Natural killer cell (primary cell): ENCODE data around the gene SPOCK2. TPM values are rescaled to one million over a fixed set of nuclear protein-coding genes. Genes with fewer than 3 reads are reported as not detected.

Experiments
- ATAC-seq, 3 donors: fragments of 150-1000 bp in 2 of 3; fragments of 200-7000 bp in 1 of 3; cut with Tn5 transposase; 1 replicate in 1 of 3; 2 replicates in 2 of 3; pipeline ENCODE4 v1.10.0; 2021; ENCODE audit warnings: mild to moderate bottlenecking in 2 of 3, moderate library complexity in 2 of 3
- DNase-seq, 2 donors: peaks; one replicate each; pipeline versions ENCODE4 v3.0.0 to v3.0.0-alpha.2; 2013 to 2021; ENCODE audit warnings: mixed read lengths in 1 of 2
- H3K27ac ChIP-seq: one replicate; pipeline ENCODE4 v1.5.1; 2013; ENCODE audit warnings: mild to moderate bottlenecking, low read length
- H3K27me3 ChIP-seq: one replicate; pipeline ENCODE4 v1.6.1; 2013; ENCODE audit warnings: low read length; ENCODE audit not compliant: control insufficient read depth, insufficient read depth
- H3K36me3 ChIP-seq: one replicate; pipeline ENCODE4 v1.6.1; 2013; ENCODE audit warnings: low read length; ENCODE audit not compliant: control insufficient read depth, insufficient read depth
- H3K4me1 ChIP-seq: one replicate; pipeline ENCODE4 v1.6.1; 2013; ENCODE audit warnings: low read length; ENCODE audit not compliant: control insufficient read depth, insufficient read depth
- H3K4me3 ChIP-seq: one replicate; pipeline ENCODE4 v1.5.1; 2013; ENCODE audit warnings: low read length
- H3K9me3 ChIP-seq: one replicate; pipeline ENCODE4 v1.6.1; 2013; ENCODE audit warnings: low read length; ENCODE audit not compliant: control insufficient read depth, insufficient read depth
- H3K27ac Mint-ChIP-seq, 2 donors: one replicate each; pipeline ENCODE4 v1.8.0; 2022; ENCODE audit warnings: mild to moderate bottlenecking in 2 of 2, mixed read lengths in 2 of 2, moderate library complexity in 1 of 2
- H3K27me3 Mint-ChIP-seq, 2 donors: one replicate each; pipeline ENCODE4 v1.8.0; 2022; ENCODE audit warnings: low read depth in 2 of 2, mixed read lengths in 2 of 2
- H3K36me3 Mint-ChIP-seq: one replicate; pipeline ENCODE4 v1.8.0; 2022; ENCODE audit warnings: mixed read lengths
- H3K4me1 Mint-ChIP-seq, 2 donors: one replicate each; pipeline ENCODE4 v1.8.0; 2022; ENCODE audit warnings: mixed read lengths in 2 of 2
- H3K4me3 Mint-ChIP-seq: one replicate; pipeline ENCODE4 v1.8.0; 2022; ENCODE audit warnings: mild to moderate bottlenecking, moderate library complexity, mixed read lengths
- H3K9me3 Mint-ChIP-seq, 2 donors: one replicate each; pipeline ENCODE4 v1.8.0; 2022; ENCODE audit warnings: mixed read lengths in 2 of 2
- CTCF ChIP-seq: fragments of 200-600 bp; IDR thresholded peaks from one replicate; pipeline ENCODE4 v1.8.0; 2022; ENCODE audit warnings: antibody characterized with exemption
- WGBS: methylation state at CpG from one replicate; pipeline ENCODE4 v1.1.7; 2013; ENCODE audit warnings: missing lambda C conversion rate; ENCODE audit not compliant: insufficient coverage; 5-methylcytosine and 5-hydroxymethylcytosine counted together
- intact Hi-C: fragments of 100-400 bp; cut with micrococcal nuclease; formaldehyde crosslinking; loops from one replicate; pipeline ENCODE4 v1.14.2; 2022
- total RNA-seq, 4 donors: library from RNA; stranded (reverse); fragments of 120-200 nt in 1 of 4; gene quantifications; one replicate each; pipeline versions ENCODE4 v1.2.3 to v1.2.4, GENCODE V29; 2013 to 2022

SPOCK2 gene
- total RNA-seq, 3 donors from 2014 or later (not counting 1 experiment from before 2014, with no cell fraction given) = 258 to 329 (median 293) TPM

- 90% methylated on average over 13 of the region's 14 CpGs for WGBS
Observed at GRCh38 chr10:72080042-72080975, 8.0 kb downstream of the SPOCK2 start.

GRCh38 chr10:72079356-72079755 lies 9.0 kb downstream of the SPOCK2 start:
- no peaks in the 10 kb centered on the region for H3K36me3 Mint-ChIP-seq

More at GRCh38 chr10:72080042-72080975, 8.0 kb downstream of the SPOCK2 start:
- Histone ChIP-seq H3K27me3 (no peaks in the 10 kb centered on the region), H3K4me3 (no peak overlapping the region), H3K9me3 (no peaks in the 10 kb centered on the region), H3K36me3 (peaks cover 3% of the 10 kb centered on the region), H3K4me1 (peaks cover 93% of the 10 kb centered on the region), H3K27ac (peak overlapping the region; percentile 46)
- Mint-ChIP-seq H3K4me3 (peak overlapping the region; percentile 65), H3K4me1 (peaks cover 70 to 79% of the 10 kb centered on the region in 2 donors), H3K9me3 (no peaks in the 10 kb centered on the region), H3K36me3 (no peaks in the 10 kb centered on the region), H3K27ac (peak overlapping the region; percentile 74 to 76), H3K27me3 (no peaks in the 10 kb centered on the region)
- ATAC-seq = no peak
- TF ChIP-seq CTCF = no peak
- intact Hi-C loops = no loop called here
- no peak for DNase-seq

GRCh38 chr10:72077275-72077990 lies 10.9 kb downstream of the SPOCK2 start:
- Histone ChIP-seq H3K4me3 (no peak overlapping the region), H3K27ac (no peak overlapping the region), H3K4me1 (peaks cover 74% of the 10 kb centered on the region), H3K36me3 (peaks cover 11% of the 10 kb centered on the region), H3K27me3 (no peaks in the 10 kb centered on the region), H3K9me3 (no peaks in the 10 kb centered on the region)
- DNase-seq (peak in 1 of 2 donors; percentile 9), ATAC-seq (no peak)
- Mint-ChIP-seq H3K36me3 (no peaks in the 10 kb centered on the region), H3K4me1 (peaks cover 46 to 64% of the 10 kb centered on the region in 2 donors), H3K27me3 (no peaks in the 10 kb centered on the region), H3K4me3 (peak overlapping the region; percentile 17), H3K27ac (peak overlapping the region; percentile 48 to 83), H3K9me3 (no peaks in the 10 kb centered on the region)
- no peak for TF ChIP-seq CTCF
- intact Hi-C loops = no loop called here
- WGBS = 87% methylated on average over 20 of the region's 20 CpGs

More at GRCh38 chr10:72079356-72079755, 9.0 kb downstream of the SPOCK2 start:
- WGBS = 23% methylated on average over 5 of the region's 5 CpGs
- peaks cover 93% of the 10 kb centered on the region for H3K4me1 ChIP-seq
- intact Hi-C loops = no loop called here
- no peaks in the 10 kb centered on the region for H3K27me3 ChIP-seq
- Mint-ChIP-seq H3K9me3 (no peaks in the 10 kb centered on the region), H3K27me3 (no peaks in the 10 kb centered on the region), H3K27ac (peak overlapping the region; percentile 65 to 76), H3K4me1 (peaks cover 60 to 70% of the 10 kb centered on the region in 2 donors), H3K4me3 (peak overlapping the region; percentile 65)
- ATAC-seq = peak; percentile 73 to 78 (median 75)
- peaks cover 5% of the 10 kb centered on the region for H3K36me3 ChIP-seq
- H3K9me3 ChIP-seq = no peaks in the 10 kb centered on the region
- TF ChIP-seq CTCF = no peak
- peak overlapping the region; percentile 46 for H3K27ac ChIP-seq
- DNase-seq = peak; percentile 60 to 92
- no peak overlapping the region for H3K4me3 ChIP-seq
